ENCODE results near the gene SDHAF1. TPM values are rescaled to one million over a fixed set of nuclear protein-coding genes. Genes with fewer than 3 reads are reported as not detected.

The SDHAF1 gene
- total and polyA plus RNA-seq, 2 of the 8 experiments (the other 6 are each of a cell fraction or from before 2014, with no cell fraction given): 16.0 to 21.3 TPM

GRCh38 chr19:36040495-36040894 is 45.5 kb downstream of the SDHAF1 start:
- Histone ChIP-seq H4K20me1 (replicated peaks in 1 of 2; ENCODE audit: control insufficient read depth in 1 of 2, insufficient read depth in 2 of 2, low read length in 2 of 2) (no peaks in the 10 kb centered on the region), H3K79me2 (ENCODE audit: control insufficient read depth in 1 of 2, insufficient read depth in 2 of 2, low read length in 2 of 2) (no peaks in the 10 kb centered on the region), H3K23me2 (ENCODE audit: low read depth, low read length) (peaks cover 6% of the 10 kb centered on the region; the same call in 1 of the 2 replicates), H3K9me3 (ENCODE audit: insufficient read depth in 2 of 2, low read depth in 1 of 2, low read length in 1 of 2) (no peaks in the 10 kb centered on the region), H3K56ac (replicated peaks; ENCODE audit: insufficient read length, low read depth, low read length) (no peak overlapping the region), H2BK20ac (ENCODE audit: low read length) (no peak overlapping the region), H3K9ac (replicated peaks in 1 of 4; ENCODE audit: extremely low read depth in 1 of 4, low read depth in 3 of 4, low read length in 3 of 4) (no peak overlapping the region), H3K4me3 (ENCODE audit: extremely low read depth in 1 of 4, insufficient read depth in 2 of 4, low read depth in 3 of 4, low read length in 4 of 4) (no peak overlapping the region), H2AK5ac (ENCODE audit: low read depth, low read length) (no peak overlapping the region), H2BK15ac (ENCODE audit: low read length) (no peak overlapping the region), H3K18ac (ENCODE audit: extremely low read depth, low read length) (no peak overlapping the region), H4K8ac (ENCODE audit: extremely low read depth, insufficient read depth, low read length) (no peak overlapping the region), H2BK5ac (ENCODE audit: low read depth, low read length) (no peak overlapping the region), H3K4me2 (ENCODE audit: insufficient read depth in 1 of 2, low read depth in 2 of 2, low read length in 2 of 2) (no peak overlapping the region), H4K5ac (ENCODE audit: insufficient read length, low read depth, low read length) (no peak overlapping the region), H4K91ac (replicated peaks; ENCODE audit: insufficient read length, low read length) (no peak overlapping the region), H3K27ac (ENCODE audit: low read depth, low read length) (no peak overlapping the region), H2BK120ac (replicated peaks; ENCODE audit: low read depth, low read length) (no peak overlapping the region), H3K4ac (replicated peaks; ENCODE audit: insufficient read length, low read depth, low read length) (no peak overlapping the region), H3K27me3 (replicated peaks in 1 of 4; ENCODE audit: control insufficient read depth in 3 of 4, extremely low read depth in 1 of 4, insufficient read depth in 3 of 4, low read length in 3 of 4) (no peaks in the 10 kb centered on the region), H2BK12ac (ENCODE audit: low read depth, low read length) (no peak overlapping the region), H3K14ac (ENCODE audit: insufficient read length) (no peak overlapping the region), H2AFZ (ENCODE audit: low read length) (no peak overlapping the region), H3K4me1 (replicated peaks in 1 of 4; ENCODE audit: control insufficient read depth in 3 of 4, insufficient read depth in 4 of 4, low read length in 3 of 4) (0 out of 7 replicates have a peak, but pooled peaks cover 0 to 4% (median 0%) of the 10 kb centered on the region in 4 experiments), H3K23ac (ENCODE audit: insufficient read length) (no peak overlapping the region), H3K36me3 (ENCODE audit: control insufficient read depth in 2 of 4, insufficient read depth in 4 of 4, low read length in 3 of 4) (no peaks in the 10 kb centered on the region), H3K79me1 (ENCODE audit: low read depth, low read length) (no peaks in the 10 kb centered on the region)
- WGBS, 2 experiments (ENCODE audit: extremely low coverage in 1 of 2, insufficient coverage in 1 of 2, insufficient read length in 1 of 2, insufficient replicate concordance in 2 of 2, low coverage in 1 of 2, low lambda C conversion rate in 2 of 2, missing lambda C conversion rate in 1 of 2): 92% methylated on average over 6 of the region's 6 CpGs; no CpG with 5 or more reads in 1 of the 2 experiments
- FAIRE-seq (no peak), DNase-seq (ENCODE audit: low read depth in 1 of 2, low spot score in 2 of 2) (no peak)
- POLR2A ChIA-PET (ENCODE audit: partially characterized antibody): interaction anchor here (1.0 to 1.1 kb wide), 2 partner anchors 11 to 35 kb away, joined by 3 read pairs; no protein-coding TSS in a partner anchor
- CTCF ChIA-PET (ENCODE audit: partially characterized antibody): interaction anchor here (0.8 to 1.2 kb wide), 2 partner anchors 13 to 14 kb away, joined by 3 read pairs; partner anchors contain the start of gene THAP8
- no peak for TF ChIP-seq GTF2F1 (IDR thresholded peaks at IDR 0.05; ENCODE audit: borderline replicate concordance, low read depth, low read length)
- TF ChIP-seq USF2 (IDR thresholded peaks at IDR 0.05; ENCODE audit: low read length): no peak
- TF ChIP-seq FOSL1 (IDR thresholded peaks at IDR 0.05; ENCODE audit: insufficient read depth, low read depth, low read length): no peak

Measured in H1 (cell line).